ENCODE data around the gene OR10Z1.

- TF ChIP-seq ZNF282 (CRISPR knock-in tag; IDR thresholded peaks at IDR 0.05) (no peak), TRIM24 (IDR thresholded peaks at IDR 0.05) (no peak), MLLT1 (IDR thresholded peaks at IDR 0.05) (no peak), E2F8 (IDR thresholded peaks at IDR 0.05; ENCODE audit: low read depth, partially characterized antibody) (no peak), ZNF384 (IDR thresholded peaks at IDR 0.05; ENCODE audit: low read depth, low read length) (no peak)
Measured at GRCh38 chr1:158654086-158654485, 49.0 kb downstream of the OR10Z1 start.

Data from K562 (cell line).